ENCODE measurements around the gene HOXB4. TPM values are rescaled to one million over a fixed set of nuclear protein-coding genes. Genes with fewer than 3 reads are reported as not detected.
A peak's percentile ranks its signal among the peaks of the same experiment; 100 is the strongest.

Gene HOXB4
- total RNA-seq, 1 donor from 2014 or later: 5.8 TPM

DNA sequence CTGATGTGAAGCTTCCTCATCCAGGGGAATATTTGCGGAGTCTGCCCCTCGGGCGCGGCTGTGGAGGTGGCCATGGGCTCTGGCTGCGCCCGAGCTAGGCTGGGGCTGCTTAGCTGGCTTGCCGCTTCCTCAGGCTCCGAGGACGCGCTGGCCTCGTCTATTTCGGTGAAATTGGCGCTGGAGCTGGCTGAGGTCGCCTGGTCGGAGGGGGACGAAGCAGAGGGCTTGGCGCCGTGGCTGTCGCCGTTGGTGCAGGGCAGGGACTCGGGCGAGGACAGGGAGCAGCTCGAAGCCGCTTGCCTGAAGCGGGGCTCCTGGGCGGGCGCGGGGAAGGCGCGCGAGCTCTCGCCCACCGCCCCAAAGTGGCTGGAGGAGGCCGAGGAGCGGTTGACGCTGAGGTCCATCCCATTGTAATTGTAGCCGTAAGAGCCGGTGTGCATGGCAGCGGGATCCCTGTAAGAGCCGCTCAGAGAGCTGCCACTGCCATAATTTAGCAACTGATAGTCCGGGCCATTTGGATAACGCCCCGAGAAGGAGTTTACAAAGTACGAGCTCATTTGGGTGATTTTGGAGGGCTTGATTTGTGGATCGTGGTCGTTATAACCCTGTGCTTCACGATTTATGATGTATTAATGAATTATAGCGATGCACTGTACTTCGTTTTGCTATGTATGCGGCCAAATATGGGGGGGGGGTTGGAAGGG is 15.1 kb upstream of the HOXB4 start, which contains the start of gene HOXB5:
HOXB5 (minus strand) TSS at position 654 of the 704 bp plus-strand sequence; CDS start at position 557, 97 bp downstream.
- Histone ChIP-seq H3K4me1 (peaks cover 38% of the 10 kb centered on the region), H3K9me3 (no peaks in the 10 kb centered on the region), H3K36me3 (peaks cover 5% of the 10 kb centered on the region), H3K27ac (peak within 1 kb of the TSS; percentile 81), H3K4me3 (peak within 1 kb of the TSS; percentile 63), H3K27me3 (ENCODE audit: low read depth) (peaks cover 84% of the 10 kb centered on the region)
- DNase-seq (no peak), ATAC-seq (no peak)
- intact Hi-C loops (cut with DNase I): no loop called here
- TF ChIP-seq, protein P1, sequence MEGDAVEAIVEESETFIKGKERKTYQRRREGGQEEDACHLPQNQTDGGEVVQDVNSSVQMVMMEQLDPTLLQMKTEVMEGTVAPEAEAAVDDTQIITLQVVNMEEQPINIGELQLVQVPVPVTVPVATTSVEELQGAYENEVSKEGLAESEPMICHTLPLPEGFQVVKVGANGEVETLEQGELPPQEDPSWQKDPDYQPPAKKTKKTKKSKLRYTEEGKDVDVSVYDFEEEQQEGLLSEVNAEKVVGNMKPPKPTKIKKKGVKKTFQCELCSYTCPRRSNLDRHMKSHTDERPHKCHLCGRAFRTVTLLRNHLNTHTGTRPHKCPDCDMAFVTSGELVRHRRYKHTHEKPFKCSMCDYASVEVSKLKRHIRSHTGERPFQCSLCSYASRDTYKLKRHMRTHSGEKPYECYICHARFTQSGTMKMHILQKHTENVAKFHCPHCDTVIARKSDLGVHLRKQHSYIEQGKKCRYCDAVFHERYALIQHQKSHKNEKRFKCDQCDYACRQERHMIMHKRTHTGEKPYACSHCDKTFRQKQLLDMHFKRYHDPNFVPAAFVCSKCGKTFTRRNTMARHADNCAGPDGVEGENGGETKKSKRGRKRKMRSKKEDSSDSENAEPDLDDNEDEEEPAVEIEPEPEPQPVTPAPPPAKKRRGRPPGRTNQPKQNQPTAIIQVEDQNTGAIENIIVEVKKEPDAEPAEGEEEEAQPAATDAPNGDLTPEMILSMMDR (IDR thresholded peaks at IDR 0.05): no peak

DNA sequence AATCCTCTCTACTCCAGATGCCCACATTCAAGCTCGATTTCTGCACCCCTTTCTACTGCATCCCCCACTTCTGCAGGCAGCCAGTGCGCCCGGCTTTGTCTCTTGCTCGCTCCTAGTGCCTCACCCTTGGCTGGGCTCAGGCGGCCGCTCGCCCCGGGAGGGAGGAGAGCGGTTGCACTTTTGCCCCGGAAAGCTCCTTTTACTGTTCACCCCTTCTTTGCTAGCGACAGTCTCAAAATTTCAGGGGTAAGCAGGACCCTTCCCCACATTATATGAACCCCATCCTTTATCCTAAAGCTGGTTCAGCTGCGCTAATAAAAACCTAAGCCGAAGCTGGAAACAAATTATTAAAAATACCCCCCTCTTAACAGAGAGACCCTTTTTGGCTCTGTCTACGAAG is 14.4 kb upstream of the HOXB4 start:
- Histone ChIP-seq H3K9me3 (no peaks in the 10 kb centered on the region), H3K36me3 (peaks cover 5% of the 10 kb centered on the region), H3K4me1 (peaks cover 34% of the 10 kb centered on the region), H3K27me3 (ENCODE audit: low read depth) (peaks cover 84% of the 10 kb centered on the region), H3K4me3 (peak overlapping the region; percentile 63), H3K27ac (peak overlapping the region; percentile 81)
- ATAC-seq (no peak), DNase-seq (no peak)
- TF ChIP-seq, protein P1 (IDR thresholded peaks at IDR 0.05): no peak
- intact Hi-C loops (cut with DNase I): no loop called here

DNA sequence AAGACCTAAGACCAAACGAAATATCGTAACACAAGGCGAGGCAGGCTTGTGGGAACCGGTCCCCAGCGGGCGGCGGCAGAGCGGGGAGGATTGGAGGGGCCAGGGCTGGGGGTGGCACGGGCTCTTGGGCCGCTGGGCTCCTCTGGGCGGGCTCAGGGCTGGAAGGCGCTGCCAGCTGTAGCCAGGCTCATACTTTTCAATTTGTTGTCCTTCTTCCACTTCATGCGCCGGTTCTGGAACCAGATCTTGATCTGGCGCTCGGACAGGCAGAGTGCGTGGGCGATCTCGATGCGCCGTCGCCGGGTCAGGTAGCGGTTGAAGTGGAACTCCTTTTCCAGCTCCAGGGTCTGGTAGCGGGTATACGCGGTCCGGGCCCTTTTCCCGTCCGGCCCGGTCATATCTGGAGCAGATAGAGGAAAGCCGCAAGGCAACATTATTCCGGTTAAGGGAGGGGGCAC is 13.9 kb upstream of the HOXB4 start:
- DNase-seq: no peak
- TF ChIP-seq, protein P1 (IDR thresholded peaks at IDR 0.05): no peak
- H3K4me3 ChIP-seq: peak overlapping the region; percentile 63
- peaks cover 32% of the 10 kb centered on the region for H3K4me1 ChIP-seq
- H3K27me3 ChIP-seq (ENCODE audit: low read depth): peaks cover 84% of the 10 kb centered on the region
- H3K27ac ChIP-seq: peak overlapping the region; percentile 81
- peaks cover 5% of the 10 kb centered on the region for H3K36me3 ChIP-seq
- H3K9me3 ChIP-seq: no peaks in the 10 kb centered on the region
- no peak for ATAC-seq
- intact Hi-C loops (cut with DNase I): no loop called here

DNA sequence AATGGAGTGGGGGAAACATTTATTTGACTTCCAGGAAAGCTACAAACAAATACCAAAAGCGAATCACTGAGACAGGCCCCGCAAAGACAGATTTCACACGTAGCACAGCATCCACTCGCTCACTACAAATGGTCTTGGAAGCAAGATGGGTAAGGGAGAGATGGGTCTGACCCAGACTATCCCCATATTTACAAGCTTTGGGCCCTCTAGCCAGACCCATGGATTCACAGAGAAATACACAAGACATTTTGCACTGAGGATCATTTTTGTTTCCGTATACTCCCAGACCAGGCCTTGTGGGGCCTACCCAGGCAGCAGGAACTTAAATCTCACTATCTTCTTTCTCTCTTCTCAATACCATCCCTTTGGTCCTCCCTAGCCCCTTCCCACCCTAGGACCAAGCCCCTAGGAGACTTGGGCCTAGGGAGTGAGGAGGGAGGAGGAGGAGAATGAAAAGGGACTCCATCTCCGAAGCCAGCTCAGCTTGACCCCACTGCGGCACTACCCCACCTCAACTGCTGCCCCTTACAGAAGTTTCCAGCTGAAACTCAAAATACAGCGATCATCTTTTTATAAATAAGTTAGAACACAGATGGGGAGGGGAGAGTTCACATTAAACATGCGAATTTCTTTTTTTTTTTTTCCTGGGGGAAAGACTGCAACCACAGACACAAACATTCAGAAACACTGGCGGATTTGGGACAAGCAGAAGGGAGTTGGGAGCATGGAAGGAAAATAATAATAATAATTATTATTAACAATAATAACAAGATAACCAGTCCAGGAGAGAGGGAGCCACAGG is 13.3 kb upstream of the HOXB4 start:
- TF ChIP-seq, protein P1 (IDR thresholded peaks at IDR 0.05): no peak
- no peak for DNase-seq
- H3K4me3 ChIP-seq: peak overlapping the region; percentile 63
- ATAC-seq: no peak
- intact Hi-C loops (cut with DNase I): no loop called here
- H3K27ac ChIP-seq: peak overlapping the region; percentile 81
- H3K9me3 ChIP-seq: no peaks in the 10 kb centered on the region
- H3K4me1 ChIP-seq: peaks cover 36% of the 10 kb centered on the region
- peaks cover 84% of the 10 kb centered on the region for H3K27me3 ChIP-seq (ENCODE audit: low read depth)
- peaks cover 5% of the 10 kb centered on the region for H3K36me3 ChIP-seq

DNA sequence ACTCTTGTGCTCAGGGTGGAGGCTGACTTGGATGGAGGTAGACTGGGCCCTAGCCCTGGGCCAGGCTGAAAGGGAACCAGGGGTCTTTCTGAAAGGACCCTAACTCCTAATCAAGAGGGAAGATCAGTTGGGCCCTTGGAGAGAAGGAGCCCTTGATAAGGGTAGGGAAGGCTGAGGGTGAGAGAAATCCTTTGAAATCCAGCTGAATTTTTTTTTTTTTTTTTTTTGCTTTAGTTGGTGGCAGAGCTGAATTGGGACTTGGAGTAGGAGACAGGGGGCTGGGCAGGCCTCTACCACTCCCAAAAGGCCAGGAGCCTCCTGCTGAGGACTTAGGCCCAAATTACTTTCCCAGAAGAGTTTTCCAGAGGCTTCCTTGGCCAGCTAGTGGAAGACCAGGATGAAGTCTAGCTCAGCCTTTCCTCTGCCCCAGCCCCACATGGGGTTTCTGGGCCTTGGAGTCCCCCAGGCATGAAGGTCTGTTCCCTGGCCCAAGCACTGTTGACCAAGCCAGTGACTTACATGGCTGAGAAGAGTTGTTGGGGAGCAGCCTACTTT is 12.5 kb upstream of the HOXB4 start:
- Histone ChIP-seq H3K4me1 (peaks cover 37% of the 10 kb centered on the region), H3K36me3 (peaks cover 5% of the 10 kb centered on the region), H3K4me3 (peak overlapping the region; percentile 63), H3K27me3 (ENCODE audit: low read depth) (peaks cover 84% of the 10 kb centered on the region), H3K27ac (peak overlapping the region; percentile 81), H3K9me3 (no peaks in the 10 kb centered on the region)
- no peak for ATAC-seq
- TF ChIP-seq, protein P1 (IDR thresholded peaks at IDR 0.05): no peak
- no peak for DNase-seq
- intact Hi-C loops (cut with DNase I): no loop called here
